ENCODE measurements around the gene ADAP1.

DNA sequence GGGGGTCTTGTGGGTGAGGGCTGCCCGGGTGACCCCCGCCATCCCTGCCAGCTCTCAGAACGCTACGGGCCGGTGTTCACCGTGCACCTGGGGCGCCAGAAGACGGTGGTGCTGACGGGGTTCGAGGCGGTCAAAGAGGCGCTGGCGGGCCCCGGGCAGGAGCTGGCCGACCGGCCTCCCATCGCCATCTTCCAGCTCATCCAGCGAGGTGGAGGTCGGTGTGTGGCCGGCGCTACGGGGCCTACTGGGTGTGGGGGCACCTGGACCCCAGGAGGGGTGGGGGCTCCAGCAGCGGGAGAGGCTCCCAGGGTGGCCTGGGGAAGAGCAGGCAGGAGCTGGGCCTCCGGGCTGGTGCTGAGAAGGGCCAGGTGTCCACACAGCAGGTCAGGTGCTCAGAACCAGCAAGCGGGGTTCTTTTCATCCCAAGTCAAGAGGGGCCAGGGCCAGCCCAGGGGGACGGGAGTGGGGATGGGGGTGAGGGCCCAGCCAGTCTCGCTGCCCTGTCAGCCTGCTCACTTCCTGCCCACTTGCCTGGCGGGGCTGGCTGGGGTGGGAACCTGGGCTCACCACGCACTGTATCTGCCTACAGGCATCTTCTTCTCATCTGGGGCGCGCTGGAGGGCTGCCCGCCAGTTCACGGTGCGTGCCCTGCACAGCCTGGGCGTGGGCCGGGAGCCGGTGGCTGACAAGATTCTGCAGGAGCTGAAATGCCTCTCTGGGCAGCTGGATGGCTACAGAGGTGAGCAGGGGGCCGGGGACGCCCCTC, 30.1 kb upstream of the ADAP1 start:
- TF ChIP-seq, protein P1, sequence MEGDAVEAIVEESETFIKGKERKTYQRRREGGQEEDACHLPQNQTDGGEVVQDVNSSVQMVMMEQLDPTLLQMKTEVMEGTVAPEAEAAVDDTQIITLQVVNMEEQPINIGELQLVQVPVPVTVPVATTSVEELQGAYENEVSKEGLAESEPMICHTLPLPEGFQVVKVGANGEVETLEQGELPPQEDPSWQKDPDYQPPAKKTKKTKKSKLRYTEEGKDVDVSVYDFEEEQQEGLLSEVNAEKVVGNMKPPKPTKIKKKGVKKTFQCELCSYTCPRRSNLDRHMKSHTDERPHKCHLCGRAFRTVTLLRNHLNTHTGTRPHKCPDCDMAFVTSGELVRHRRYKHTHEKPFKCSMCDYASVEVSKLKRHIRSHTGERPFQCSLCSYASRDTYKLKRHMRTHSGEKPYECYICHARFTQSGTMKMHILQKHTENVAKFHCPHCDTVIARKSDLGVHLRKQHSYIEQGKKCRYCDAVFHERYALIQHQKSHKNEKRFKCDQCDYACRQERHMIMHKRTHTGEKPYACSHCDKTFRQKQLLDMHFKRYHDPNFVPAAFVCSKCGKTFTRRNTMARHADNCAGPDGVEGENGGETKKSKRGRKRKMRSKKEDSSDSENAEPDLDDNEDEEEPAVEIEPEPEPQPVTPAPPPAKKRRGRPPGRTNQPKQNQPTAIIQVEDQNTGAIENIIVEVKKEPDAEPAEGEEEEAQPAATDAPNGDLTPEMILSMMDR (conservative IDR thresholded peaks at IDR 0.05; ENCODE audit: low read depth, low read length): no peak
- no peak for TF ChIP-seq EZH2phosphoT487 (IDR thresholded peaks at IDR 0.05; ENCODE audit: borderline replicate concordance, low read length)

All from PC-3 (cell line).